Epidermal melanocyte (primary cell): ENCODE measurements around the gene SUPT5H.

Experiments used
- DNase-seq: peaks from one replicate; pipeline ENCODE4 v3.0.0; 2011; ENCODE audit warnings: low spot score; ENCODE audit not compliant: insufficient read length

SUPT5H gene

DNA sequence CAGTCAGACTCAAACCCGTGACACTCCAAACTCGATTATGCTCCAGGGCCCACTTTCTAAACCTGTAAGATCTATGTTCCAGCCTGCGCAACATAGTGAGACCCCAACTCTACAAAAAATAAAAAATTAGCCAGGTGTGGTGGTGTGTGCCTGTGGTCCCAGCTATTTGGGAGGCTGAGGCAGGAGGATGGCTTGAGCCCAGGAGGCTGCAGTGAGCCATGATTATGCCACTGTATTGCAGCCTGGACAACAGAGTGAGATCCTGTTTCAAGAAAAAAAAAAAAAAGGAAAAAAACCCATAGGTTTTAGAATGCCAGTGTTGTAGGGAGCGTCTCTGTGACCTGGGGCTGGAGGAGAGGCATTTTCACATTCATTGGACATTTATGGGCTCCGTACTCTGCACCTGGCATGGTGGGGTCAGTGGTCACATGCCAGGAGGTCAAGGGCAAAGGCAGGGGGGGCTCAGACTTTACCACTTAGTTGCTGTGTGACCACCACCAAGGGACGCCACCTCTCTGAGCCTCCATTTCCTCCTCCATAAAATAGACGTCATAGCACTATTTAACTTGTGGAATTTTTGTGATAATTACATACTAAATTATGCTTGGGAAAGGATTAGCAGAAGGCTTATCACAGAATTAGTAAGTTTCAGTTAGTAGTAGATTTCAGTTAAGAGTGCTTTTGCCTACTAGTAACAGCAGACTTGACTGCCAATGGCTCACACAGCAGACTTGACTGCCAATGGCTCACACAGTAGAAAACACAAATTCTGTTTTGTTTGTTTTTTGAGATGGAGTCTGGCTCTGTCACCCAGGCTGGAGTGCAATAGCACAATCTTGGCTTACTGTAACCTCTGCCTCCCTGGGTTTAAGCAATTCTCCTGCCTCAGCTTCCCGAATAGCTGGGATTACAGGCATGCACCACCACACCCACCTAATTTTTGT is 75.4 kb downstream of the SUPT5H start:
- DNase-seq: no peak

DNA sequence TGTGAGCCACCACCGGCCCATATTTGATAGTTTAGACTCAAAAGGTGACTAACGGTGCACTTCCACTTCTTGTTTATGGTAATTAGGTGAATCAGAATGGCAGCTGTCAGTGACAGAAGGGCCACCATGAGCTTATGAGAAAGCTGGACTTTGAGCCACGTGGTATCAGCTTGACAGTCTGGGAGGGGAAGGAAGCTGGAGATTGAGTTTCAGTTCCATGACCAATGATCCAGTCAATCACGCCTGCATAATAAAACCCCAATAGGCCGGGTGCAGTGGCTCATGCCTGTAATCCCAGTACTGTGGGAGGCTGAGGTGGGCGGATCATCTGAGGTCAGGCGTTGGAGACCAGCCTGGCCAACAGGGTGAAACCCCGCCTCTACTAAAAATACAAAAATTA is 79.1 kb downstream of the SUPT5H start:
- DNase-seq: no peak

GRCh38 chr19:39525205-39525604 is 79.8 kb downstream of the SUPT5H start:
- DNase-seq: no peak
